HuH-7 (cell line): ENCODE measurements around the gene PGAM1.
"Not testable (repeated sequence)": the region's sequence is repeated elsewhere in the genome, so short reads cannot be mapped to it uniquely, and the experiment has no call there.

Experiments used
- DNase-seq: peaks from one replicate; pipeline ENCODE4 v3.0.0; 2011; ENCODE audit warnings: low spot score

PGAM1 gene

GRCh38 chr10:97407952-97408248, 18.1 kb upstream of the PGAM1 start:
- DNase-seq, result no peak

DNA sequence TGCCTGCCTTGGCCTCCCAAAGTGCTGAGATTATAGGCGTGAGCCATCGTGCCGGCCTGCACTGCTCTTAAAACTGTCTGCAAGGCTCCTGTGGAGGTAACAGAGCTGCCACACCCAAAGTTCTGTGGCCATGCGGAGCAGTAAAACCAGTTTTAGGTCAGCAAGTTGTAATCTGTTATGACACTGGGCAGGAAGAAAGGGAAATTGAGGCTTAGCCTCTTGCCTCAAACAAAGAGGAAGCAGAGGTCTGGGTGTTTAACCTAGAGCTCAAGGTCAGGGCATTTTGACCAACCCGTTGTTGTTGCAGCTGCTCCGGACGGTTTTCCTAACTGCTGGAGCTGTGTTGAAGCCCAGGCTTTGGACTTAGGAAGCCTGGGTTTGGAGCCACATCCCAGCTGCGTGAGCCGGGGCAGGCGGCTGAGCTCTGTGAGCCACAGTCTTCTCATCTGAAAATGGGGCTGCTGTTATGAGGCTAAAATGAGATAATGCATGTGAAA, 17.4 kb upstream of the PGAM1 start:
- no peak for DNase-seq

DNA sequence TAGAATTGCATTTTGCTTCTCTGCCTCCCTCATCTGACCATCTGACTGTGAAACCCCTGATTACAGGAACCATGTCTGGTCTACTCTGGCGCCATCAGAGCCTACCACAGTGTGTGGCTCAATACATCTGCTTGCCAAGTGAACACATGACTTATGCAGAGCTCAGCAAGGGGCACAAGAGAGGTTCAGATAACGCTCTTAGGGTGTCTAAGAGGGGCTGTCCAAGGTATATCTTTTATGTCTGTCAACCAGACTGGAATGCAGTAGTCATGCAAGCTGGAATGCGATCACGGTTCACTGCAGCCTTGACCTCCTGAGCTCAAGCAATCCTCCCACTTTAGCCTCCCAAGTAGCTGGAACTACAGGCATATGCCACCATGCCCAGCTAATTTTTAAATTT, 14.6 kb upstream of the PGAM1 start:
- no peak for DNase-seq

DNA sequence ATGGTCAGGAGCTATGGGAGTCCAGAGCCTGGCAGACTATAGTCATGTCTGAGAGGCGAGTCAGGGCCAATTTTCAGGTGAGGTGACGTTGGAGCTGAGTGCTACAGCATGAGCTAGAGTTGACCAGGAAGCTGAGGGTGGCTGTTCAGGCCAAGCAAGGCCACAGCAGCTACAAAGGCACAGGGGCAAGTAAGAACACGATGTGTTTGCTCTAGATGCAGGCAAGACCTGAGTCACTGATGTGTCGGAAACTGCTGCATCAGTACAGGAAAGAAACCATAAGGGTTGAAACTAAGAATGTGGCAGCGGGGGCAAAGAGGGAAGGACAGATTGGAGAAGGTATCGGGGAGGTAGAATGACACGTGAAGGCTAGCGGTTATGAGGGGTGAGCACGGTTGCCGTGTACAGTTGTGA, 13.1 kb upstream of the PGAM1 start:
- no peak for DNase-seq

- no peak for DNase-seq
These were observed 9.4 kb upstream of the PGAM1 start for GRCh38 chr10:97416565-97416964.

DNA sequence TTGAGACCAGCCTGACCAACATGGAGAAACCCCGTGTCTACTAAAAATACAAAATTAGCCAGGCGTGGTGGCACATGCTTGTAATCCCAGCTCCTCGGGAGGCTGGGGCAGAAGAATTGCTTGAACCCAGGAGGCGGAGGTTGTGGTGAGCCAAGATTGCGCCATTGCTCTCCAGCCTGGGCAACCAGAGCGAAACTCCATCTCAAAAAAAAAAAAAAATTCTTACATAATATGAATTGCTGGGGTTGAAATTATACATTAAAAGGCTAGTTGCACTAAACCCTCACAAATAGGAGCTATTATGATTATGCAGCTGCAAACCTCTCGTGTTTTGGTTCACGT, 2.3 kb upstream of the PGAM1 start:
- not testable (repeated sequence) for DNase-seq

GRCh38 chr10:97426776-97427570, 982 bp downstream of the PGAM1 start:
- no peak for DNase-seq

- DNase-seq, result no peak
These were observed 1.7 kb downstream of the PGAM1 start for GRCh38 chr10:97427571-97428179.

- no peak for DNase-seq
These were observed 2.6 kb downstream of the PGAM1 start for GRCh38 chr10:97428572-97428981.

DNA sequence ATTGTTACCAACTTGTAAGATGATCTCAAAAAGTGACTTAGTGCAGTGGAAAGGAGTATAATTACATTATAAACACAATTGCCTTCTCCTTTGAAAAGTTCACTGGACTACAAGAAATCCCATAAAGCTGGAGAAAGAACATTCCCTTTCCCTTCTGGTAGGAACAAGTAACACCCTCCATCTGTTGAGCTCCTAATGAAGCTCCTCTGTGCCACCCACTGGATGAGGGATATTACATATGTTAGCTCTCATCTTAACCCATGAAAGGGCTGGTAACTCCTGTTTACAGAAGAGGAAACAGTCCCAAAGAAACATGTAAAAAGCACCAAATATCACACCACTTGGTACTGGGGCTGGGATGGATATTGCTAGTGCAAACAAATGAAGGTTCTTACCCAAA, 8.1 kb downstream of the PGAM1 start:
- DNase-seq, result no peak

DNA sequence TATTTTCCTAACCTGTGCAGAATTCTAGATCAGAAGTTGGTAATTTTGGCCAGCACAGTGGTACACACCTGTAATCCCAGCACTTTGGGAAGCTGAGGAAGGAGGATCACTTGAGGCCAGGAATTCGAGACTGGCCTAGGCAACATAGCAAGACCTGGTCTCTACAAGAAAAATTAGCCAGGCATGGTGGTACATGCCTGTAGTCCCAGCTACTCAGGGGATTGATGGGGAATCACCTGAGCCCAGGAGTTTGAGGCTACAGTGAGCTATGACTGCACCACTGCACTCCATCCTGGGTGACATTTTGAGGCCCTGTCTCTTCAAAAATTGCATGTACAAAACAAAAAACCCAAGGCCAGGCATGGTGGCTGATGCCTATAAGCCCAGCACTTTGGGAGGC, 8.6 kb downstream of the PGAM1 start:
- DNase-seq, result no peak

DNA sequence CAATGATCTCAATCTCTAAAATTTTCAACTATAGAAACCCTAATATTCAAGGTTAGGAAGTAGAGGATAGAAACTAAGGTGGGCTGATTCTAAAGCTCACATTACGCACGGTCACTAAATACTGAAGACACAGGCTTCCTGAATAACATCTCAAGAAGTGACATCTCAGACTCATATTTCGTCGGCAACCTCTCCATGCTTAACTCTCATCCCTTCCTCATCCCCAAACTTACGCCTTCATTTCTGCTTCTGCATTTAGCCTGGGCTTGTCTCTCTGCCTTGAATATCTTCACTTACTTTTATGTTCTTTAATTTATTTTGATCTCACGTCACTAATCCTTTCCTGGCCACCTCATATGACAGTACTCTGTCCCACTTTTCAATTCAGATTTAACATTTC, 9.2 kb downstream of the PGAM1 start:
- no peak for DNase-seq

- DNase-seq, result no peak
These were observed 16.3 kb downstream of the PGAM1 start for GRCh38 chr10:97442277-97442676.

DNA sequence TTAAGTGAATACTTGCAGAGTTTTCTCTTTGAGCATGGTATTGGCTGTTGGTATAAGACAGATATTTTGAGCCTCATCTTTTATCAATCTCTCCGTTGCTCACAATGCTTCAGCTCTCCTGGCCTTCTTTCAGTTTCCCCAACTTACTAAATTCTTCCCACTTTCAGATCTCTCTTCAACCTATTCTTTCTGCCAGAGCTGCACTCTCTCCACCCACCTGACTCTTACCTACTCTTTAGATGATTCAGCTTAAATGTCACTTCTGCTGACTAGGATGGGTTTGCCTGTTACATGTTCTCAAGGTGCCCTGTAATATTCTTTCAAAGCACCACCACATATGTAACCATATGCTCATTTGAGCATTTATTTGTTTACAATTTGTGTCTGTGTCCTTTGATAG, 18.2 kb downstream of the PGAM1 start:
- no peak for DNase-seq

- DNase-seq, result no peak
These were observed 19.3 kb downstream of the PGAM1 start for GRCh38 chr10:97445357-97445721.

DNA sequence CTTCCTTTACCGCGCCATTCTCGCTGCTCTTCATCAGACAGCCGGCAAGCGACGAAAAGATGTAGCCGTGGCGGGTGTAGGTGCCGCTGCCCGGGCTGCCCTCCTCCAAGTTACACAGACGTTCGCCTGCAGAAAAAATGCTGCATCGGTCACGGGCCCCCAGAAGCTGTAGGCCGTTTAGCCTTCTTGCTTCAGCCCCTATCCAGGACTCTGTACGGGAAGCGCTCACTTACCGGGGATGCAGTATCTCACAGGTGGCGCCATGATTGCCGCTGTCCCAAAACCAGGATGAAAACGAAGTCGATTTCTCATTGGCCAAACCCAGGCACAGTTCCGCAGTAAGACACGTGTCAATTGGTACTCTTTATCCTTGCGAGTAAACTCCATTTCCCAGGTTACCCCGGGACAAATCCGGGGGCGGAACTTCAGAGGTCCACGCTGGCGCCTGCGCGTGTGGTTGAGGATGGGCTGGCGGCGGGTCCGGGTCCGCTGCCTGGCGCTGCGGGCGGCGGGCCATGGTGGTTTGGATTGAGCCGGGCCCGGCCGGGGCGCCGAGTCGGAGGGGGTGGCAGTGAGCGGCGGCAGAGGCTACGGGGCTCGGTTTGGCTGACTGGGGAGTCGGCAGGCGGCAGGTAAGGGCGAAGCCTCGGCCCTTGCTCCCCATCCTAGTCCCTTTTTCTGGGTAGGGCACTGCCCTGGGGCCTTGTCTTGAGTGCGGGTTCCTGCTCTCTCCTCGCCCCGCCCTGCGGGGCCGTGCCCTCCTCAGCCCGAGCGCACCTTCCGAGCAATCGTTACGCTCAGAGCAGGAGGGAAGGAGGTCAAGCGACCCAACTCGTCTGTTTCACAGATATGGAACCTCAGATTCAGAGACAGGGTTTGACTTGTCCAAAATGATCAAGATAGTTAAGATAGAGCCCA, 20.0 kb downstream of the PGAM1 start, which contains the start of the genes EXOSC1 and ZDHHC16:
Gene EXOSC1, minus strand, starts transcription at position 285 of the 918 bp plus-strand sequence. Its CDS starts 21 bp downstream, at position 264.
Gene ZDHHC16, plus strand, starts transcription at position 454 of the 918 bp plus-strand sequence. CDS start 5,501 bp downstream, outside the sequence.
- peak; percentile 97 for DNase-seq

GRCh38 chr10:97450828-97451227, 24.8 kb downstream of the PGAM1 start:
- DNase-seq, result no peak

GRCh38 chr10:97451605-97452004, 25.6 kb downstream of the PGAM1 start:
- DNase-seq, result no peak

GRCh38 chr10:97452352-97452751, 26.4 kb downstream of the PGAM1 start:
- no peak for DNase-seq

DNA sequence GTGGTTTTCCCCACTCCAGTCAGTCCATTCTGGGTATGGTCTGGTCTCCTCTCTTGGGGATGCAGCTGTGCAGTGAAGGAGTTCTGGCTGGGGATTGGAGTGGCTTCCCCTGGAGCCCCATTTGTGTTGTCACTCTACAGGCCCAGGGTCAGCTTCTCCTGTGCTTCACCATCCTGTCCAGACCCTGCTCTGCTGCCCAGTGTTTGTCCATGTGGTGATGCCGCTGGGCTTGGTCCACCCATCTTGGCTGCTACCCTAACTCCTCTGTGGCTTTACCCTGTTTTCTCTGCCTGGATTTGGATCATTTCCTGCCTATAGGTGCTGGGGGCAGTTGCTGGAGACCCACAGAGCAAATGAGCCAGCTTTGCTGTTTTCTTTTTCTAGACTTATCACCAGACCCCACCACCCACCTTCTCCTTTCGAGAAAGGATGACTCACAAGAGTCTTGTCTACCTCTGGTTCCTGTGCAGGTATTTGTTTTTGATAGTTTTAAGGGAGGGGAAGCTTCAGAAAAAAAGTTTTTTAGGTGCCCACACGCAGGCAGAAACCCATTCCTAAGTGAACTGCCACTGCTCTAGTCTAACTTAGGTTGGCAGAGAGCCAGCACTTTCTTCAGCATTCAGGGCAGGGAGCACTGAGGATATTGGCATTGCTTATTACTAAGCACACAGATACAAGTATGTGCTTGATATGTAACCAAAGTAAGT, 28.5 kb downstream of the PGAM1 start:
- no peak for DNase-seq

- no peak for DNase-seq
These were observed 30.2 kb downstream of the PGAM1 start for GRCh38 chr10:97456034-97456685.

- no peak for DNase-seq
These were observed 30.7 kb downstream of the PGAM1 start for GRCh38 chr10:97456686-97457065.
